Lung (tissue), 12 donors: ENCODE measurements around the gene EML5. TPM values are rescaled to one million over a fixed set of nuclear protein-coding genes. Genes with fewer than 3 reads are reported as not detected.

Experiments used
- ATAC-seq: fragments of 200-7000 bp; cut with Tn5 transposase; one replicate; pipeline ENCODE4 v1.9.1; 2020; ENCODE audit warnings: moderate number of reproducible peaks; ENCODE audit not compliant: insufficient read depth, low FRiP score
- DNase-seq, 3 donors: peaks; one replicate each; pipeline ENCODE4 v3.0.0-alpha.2; 2013 to 2017
- H3K27ac ChIP-seq, 2 donors: one replicate each; pipeline ENCODE4 v1.5.1; 2013; ENCODE audit warnings: mild to moderate bottlenecking in 2 of 2, moderate library complexity in 2 of 2, control low read depth in 1 of 2, inconsistent platforms in 1 of 2, low read depth in 1 of 2, low read length in 1 of 2
- H3K27me3 ChIP-seq, 3 donors: one replicate each; pipeline ENCODE4 v1.5.1; 2013; ENCODE audit warnings: low read length in 2 of 3; ENCODE audit not compliant: control insufficient read depth in 3 of 3, insufficient read depth in 3 of 3
- H3K36me3 ChIP-seq, 4 donors: one replicate each; pipeline ENCODE4 v1.5.1; 2013; ENCODE audit warnings: low read length in 4 of 4, mild to moderate bottlenecking in 1 of 4, moderate library complexity in 1 of 4; ENCODE audit not compliant: control insufficient read depth in 4 of 4, insufficient read depth in 4 of 4
- H3K4me1 ChIP-seq, 5 donors: one replicate each; pipeline ENCODE4 v1.5.1; 2013; ENCODE audit warnings: low read length in 5 of 5, mild to moderate bottlenecking in 2 of 5, moderate library complexity in 1 of 5; ENCODE audit not compliant: control insufficient read depth in 5 of 5, insufficient read depth in 5 of 5
- H3K4me3 ChIP-seq: one replicate; pipeline ENCODE4 v1.5.1; 2013; ENCODE audit warnings: mild to moderate bottlenecking, control low read depth, moderate library complexity
- H3K9ac ChIP-seq, 2 donors: one replicate each; pipeline ENCODE4 v1.5.1; 2013; ENCODE audit warnings: low read length in 2 of 2, control low read depth in 1 of 2; ENCODE audit not compliant: insufficient read depth in 1 of 2
- H3K9me3 ChIP-seq, 4 donors: one replicate each; pipeline ENCODE4 v1.5.1; 2013; ENCODE audit warnings: low read length in 3 of 4, mild to moderate bottlenecking in 1 of 4, moderate library complexity in 1 of 4; ENCODE audit not compliant: control insufficient read depth in 4 of 4, insufficient read depth in 3 of 4
- CTCF ChIP-seq: IDR thresholded peaks from 2 replicates; pipeline ENCODE4 v1.5.1; 2012; ENCODE audit warnings: mild to moderate bottlenecking; ENCODE audit errors: control extremely low read depth, extremely low read depth
- WGBS, 2 donors: extraction: QIAGEN DNeasy Blood & Tissue Kit; methylation state at CpG; one replicate each; pipeline ENCODE4 v1.1.7; 2013; 5-methylcytosine and 5-hydroxymethylcytosine counted together
- polyA plus RNA-seq, 2 donors: library from polyadenylated mRNA; stranded (reverse); fragments of 200-250 nt; gene quantifications; one replicate each; pipeline ENCODE4 v1.2.1, GENCODE V29; 2013
- total RNA-seq, 2 donors: library from RNA; depleted of rRNA in 1 of 2; stranded (reverse); fragments of >200 nt in 1 of 2; gene quantifications; one replicate each; pipeline ENCODE4 v1.2.1, GENCODE V29; 2014 to 2021
- donor health status: control.
- donor health status: control.
- donor health status: Bipolar disorder and iron deficiency.
- donor health status: healthy.
- donor health status: DM: yes; HTN: yes; CAD: no.

EML5 gene
- total and polyA plus RNA-seq, 4 donors = 0.31 to 10.2 (median 1.2) TPM

DNA sequence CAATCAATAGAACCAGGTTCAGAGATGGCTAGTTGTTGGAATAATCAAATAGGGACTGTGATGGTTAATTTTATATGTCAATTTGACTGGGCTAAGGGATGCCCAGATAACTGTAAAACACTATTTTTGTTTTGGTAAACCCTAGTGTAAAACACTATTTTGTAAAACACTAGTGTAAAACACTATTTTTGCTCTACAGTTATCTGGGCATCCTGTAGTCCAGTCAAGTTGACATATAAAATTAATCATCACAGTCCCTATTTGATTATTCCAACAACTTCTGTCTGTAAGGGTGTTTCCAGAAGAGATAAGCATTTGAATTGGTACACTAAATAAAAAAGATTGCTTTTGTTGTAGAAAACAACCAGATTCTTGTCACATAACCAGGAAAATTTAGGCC is 15.6 kb upstream of the EML5 start:
- Histone ChIP-seq H3K27ac (no peak overlapping the region), H3K9ac (no peak overlapping the region), H3K36me3 (no peaks in the 10 kb centered on the region), H3K27me3 (no peaks in the 10 kb centered on the region), H3K4me3 (no peak overlapping the region), H3K4me1 (no peaks in the 10 kb centered on the region), H3K9me3 (peaks cover 0 to 4% (median 2%) of the 10 kb centered on the region in 4 donors)
- DNase-seq = no peak
- no peak for ATAC-seq
- TF ChIP-seq CTCF = no peak

DNA sequence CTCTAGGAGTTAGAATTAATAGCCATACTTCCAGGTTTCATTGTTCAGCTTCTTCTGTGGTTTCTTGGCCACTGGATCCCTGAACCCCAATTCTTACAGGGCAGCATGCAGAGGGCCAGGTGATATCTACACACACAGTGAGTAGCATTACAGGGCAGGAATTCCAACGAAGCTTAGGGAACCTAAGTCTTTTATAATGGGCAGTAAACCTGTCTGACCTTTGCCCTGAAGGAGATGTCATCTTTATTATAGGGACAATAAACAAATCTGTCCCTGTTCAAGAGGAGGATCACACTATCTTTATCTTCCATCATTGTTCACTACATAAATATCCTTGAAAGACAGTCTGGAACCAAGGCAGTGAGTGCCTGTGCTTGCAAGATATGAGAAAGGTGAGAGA is 11.7 kb upstream of the EML5 start:
- ATAC-seq (no peak), DNase-seq (no peak)
- H3K4me1 ChIP-seq = no peaks in the 10 kb centered on the region
- H3K9me3 ChIP-seq = peaks cover 0 to 4% (median 2%) of the 10 kb centered on the region in 4 donors
- no peak overlapping the region for H3K9ac ChIP-seq
- no peak overlapping the region for H3K27ac ChIP-seq
- no peak overlapping the region for H3K4me3 ChIP-seq
- no peaks in the 10 kb centered on the region for H3K36me3 ChIP-seq
- WGBS, 2 donors = 30 to 69% methylated on average over 1 of the region's 1 CpG
- no peak for TF ChIP-seq CTCF
- no peaks in the 10 kb centered on the region for H3K27me3 ChIP-seq

- H3K36me3 ChIP-seq = no peaks in the 10 kb centered on the region
- no peak for DNase-seq
- no peaks in the 10 kb centered on the region for H3K27me3 ChIP-seq
- no peak for ATAC-seq
- H3K4me3 ChIP-seq = no peak overlapping the region
- TF ChIP-seq CTCF = no peak
- H3K9me3 ChIP-seq = peaks cover 0 to 4% (median 2%) of the 10 kb centered on the region in 4 donors
- no peak overlapping the region for H3K27ac ChIP-seq
- 41 to 55% methylated on average over 2 of the region's 2 CpGs for WGBS, 2 donors
- no peaks in the 10 kb centered on the region for H3K4me1 ChIP-seq
- no peak overlapping the region for H3K9ac ChIP-seq
These were observed 11.3 kb upstream of the EML5 start for GRCh38 chr14:88804035-88804434.

GRCh38 chr14:88802596-88802995 is 9.8 kb upstream of the EML5 start:
- 88 to 90% methylated on average over 6 of the region's 6 CpGs for WGBS, 2 donors
- H3K27ac ChIP-seq = no peak overlapping the region
- H3K4me3 ChIP-seq = no peak overlapping the region
- TF ChIP-seq CTCF = no peak
- H3K36me3 ChIP-seq = no peaks in the 10 kb centered on the region
- H3K27me3 ChIP-seq = no peaks in the 10 kb centered on the region
- peaks cover 0 to 4% (median 0%) of the 10 kb centered on the region in 4 donors for H3K9me3 ChIP-seq
- ATAC-seq (no peak), DNase-seq (no peak)
- no peak overlapping the region for H3K9ac ChIP-seq
- no peaks in the 10 kb centered on the region for H3K4me1 ChIP-seq
